Gastroesophageal sphincter (tissue), 4 donors: ENCODE data around the gene TSACC. TPM values are rescaled to one million over a fixed set of nuclear protein-coding genes. Genes with fewer than 3 reads are reported as not detected.

Source experiments
- ATAC-seq: fragments of 150-250 bp; one replicate; pipeline ENCODE4 v1.9.1; 2016; ENCODE audit warnings: mild to moderate bottlenecking, moderate library complexity
- H3K27ac ChIP-seq, 4 donors: fragments of 200-600 bp; sonication (generic) in 3 of 4; 1 replicate in 3 of 4; 2 replicates in 1 of 4; pipeline ENCODE4 v1.5.1; 2016 to 2019
- H3K27me3 ChIP-seq: fragments of 200-600 bp; sonication (generic); one replicate; pipeline ENCODE4 v1.5.1; 2019
- H3K36me3 ChIP-seq, 2 donors: fragments of 200-600 bp; sonication (generic); one replicate each; pipeline ENCODE4 v1.5.1; 2019; ENCODE audit warnings: control low read depth in 1 of 2
- H3K4me1 ChIP-seq, 3 donors: fragments of 200-600 bp; sonication (generic); 1 replicate in 2 of 3; 2 replicates in 1 of 3; pipeline ENCODE4 v1.5.1; 2016 to 2019; ENCODE audit warnings: control low read depth in 2 of 3
- H3K4me3 ChIP-seq, 2 donors: fragments of 200-600 bp; sonication (generic); one replicate each; pipeline ENCODE4 v1.5.1; 2019; ENCODE audit warnings: mild to moderate bottlenecking in 1 of 2, moderate library complexity in 1 of 2
- H3K9me3 ChIP-seq, 3 donors: fragments of 200-600 bp; sonication (generic); one replicate each; pipeline ENCODE4 v1.5.1; 2017 to 2019; ENCODE audit warnings: control low read depth in 2 of 3
- EP300 ChIP-seq: sonication (generic); formaldehyde crosslinking; IDR thresholded peaks from one replicate; pipeline ENCODE4 v1.6.1; 2017; ENCODE audit warnings: antibody characterized with exemption, mild to moderate bottlenecking
- POLR2A ChIP-seq, 2 donors: fragments of 450-650 bp; IDR thresholded peaks; one replicate each; pipeline ENCODE4 v1.6.1; 2017; ENCODE audit warnings: antibody characterized with exemption in 2 of 2, mild to moderate bottlenecking in 2 of 2, moderate library complexity in 1 of 2
- POLR2AphosphoS5 ChIP-seq: sonication (generic); formaldehyde crosslinking; IDR thresholded peaks from one replicate; pipeline ENCODE4 v1.6.1; 2017; ENCODE audit warnings: antibody characterized with exemption
- WGBS, 2 donors: methylation state at CpG; one replicate each; pipeline ENCODE4 v1.1.5; 2018; ENCODE audit warnings: low coverage in 1 of 2; 5-methylcytosine and 5-hydroxymethylcytosine counted together
- total RNA-seq, 4 donors: library from RNA; depleted of rRNA; stranded (reverse); fragments of >200 nt; gene quantifications; one replicate each; pipeline ENCODE4 v1.1.0, GENCODE V29; 2016
- TF ChIP-seq, protein P1 (sequence below), 4 experiments: fragments of 200-600 bp in 2 of 4; fragments of 450-650 bp in 2 of 4; sonication (generic) in 1 of 4; IDR thresholded peaks; one replicate each; pipeline ENCODE4 v1.5.1; 2017 to 2019; ENCODE audit warnings: antibody characterized with exemption in 4 of 4, mild to moderate bottlenecking in 2 of 4, moderate library complexity in 2 of 4

The TSACC gene
- total RNA-seq, 4 donors from 2014 or later: not detected

DNA sequence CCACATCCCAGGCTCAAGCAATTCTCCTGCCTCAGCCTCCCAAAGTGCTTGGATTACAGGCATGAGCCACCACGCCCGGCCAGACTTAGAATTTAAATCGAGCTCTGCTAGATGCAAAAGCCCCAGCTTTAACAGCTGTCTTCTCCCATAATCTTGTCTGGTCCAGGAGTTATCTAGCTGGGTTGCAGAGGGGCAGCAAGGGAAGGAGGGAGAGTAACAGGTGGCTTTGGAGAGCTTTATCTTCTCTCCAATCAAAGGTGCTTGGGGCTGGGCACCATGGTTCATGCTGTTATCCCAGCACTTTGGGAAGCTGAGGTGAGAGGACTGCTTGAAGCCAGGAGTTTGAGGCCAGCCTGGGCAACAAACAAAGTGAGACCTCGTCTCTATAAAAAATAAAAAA is 34.5 kb downstream of the TSACC start:
- H3K4me3 ChIP-seq: no peak overlapping the region
- peaks cover 79% of the 10 kb centered on the region for H3K27me3 ChIP-seq
- no peaks in the 10 kb centered on the region for H3K9me3 ChIP-seq
- TF ChIP-seq EP300: no peak
- no peak for TF ChIP-seq POLR2AphosphoS5
- TF ChIP-seq POLR2A (IDR thresholded peaks at IDR 0.05): no peak
- TF ChIP-seq, protein P1, sequence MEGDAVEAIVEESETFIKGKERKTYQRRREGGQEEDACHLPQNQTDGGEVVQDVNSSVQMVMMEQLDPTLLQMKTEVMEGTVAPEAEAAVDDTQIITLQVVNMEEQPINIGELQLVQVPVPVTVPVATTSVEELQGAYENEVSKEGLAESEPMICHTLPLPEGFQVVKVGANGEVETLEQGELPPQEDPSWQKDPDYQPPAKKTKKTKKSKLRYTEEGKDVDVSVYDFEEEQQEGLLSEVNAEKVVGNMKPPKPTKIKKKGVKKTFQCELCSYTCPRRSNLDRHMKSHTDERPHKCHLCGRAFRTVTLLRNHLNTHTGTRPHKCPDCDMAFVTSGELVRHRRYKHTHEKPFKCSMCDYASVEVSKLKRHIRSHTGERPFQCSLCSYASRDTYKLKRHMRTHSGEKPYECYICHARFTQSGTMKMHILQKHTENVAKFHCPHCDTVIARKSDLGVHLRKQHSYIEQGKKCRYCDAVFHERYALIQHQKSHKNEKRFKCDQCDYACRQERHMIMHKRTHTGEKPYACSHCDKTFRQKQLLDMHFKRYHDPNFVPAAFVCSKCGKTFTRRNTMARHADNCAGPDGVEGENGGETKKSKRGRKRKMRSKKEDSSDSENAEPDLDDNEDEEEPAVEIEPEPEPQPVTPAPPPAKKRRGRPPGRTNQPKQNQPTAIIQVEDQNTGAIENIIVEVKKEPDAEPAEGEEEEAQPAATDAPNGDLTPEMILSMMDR (IDR thresholded peaks at IDR 0.05): no peak
- ATAC-seq: no peak
- peaks cover 0 to 9% (median 0%) of the 10 kb centered on the region in 3 donors for H3K4me1 ChIP-seq
- H3K27ac ChIP-seq: no peak overlapping the region
- WGBS, 2 donors: 53 to 60% methylated on average over 1 to 4 of the region's 4 CpGs
- H3K36me3 ChIP-seq: no peaks in the 10 kb centered on the region

DNA sequence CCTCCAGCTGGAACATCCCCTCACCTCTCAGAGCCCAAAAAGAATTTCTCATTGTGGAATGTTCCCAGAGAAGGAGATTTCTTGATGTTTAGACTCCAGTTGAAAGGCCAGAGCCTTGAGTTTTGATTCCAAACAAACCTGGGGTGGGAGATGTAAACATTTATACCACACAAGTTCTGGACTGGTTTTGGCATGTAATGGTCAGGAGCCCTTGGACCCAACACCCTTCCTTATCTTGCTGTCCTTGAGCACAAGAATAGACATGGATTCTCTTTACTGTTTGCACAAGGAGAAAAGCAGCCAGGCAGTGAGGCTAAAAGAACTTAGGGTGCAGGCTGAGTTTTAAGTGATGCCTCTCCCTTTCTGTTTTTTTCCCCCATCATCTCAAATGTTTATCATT is 35.2 kb downstream of the TSACC start:
- Histone ChIP-seq H3K9me3 (no peaks in the 10 kb centered on the region), H3K4me1 (peaks cover 0 to 9% (median 0%) of the 10 kb centered on the region in 3 donors), H3K27me3 (peaks cover 73% of the 10 kb centered on the region), H3K4me3 (no peak overlapping the region), H3K36me3 (no peaks in the 10 kb centered on the region), H3K27ac (no peak overlapping the region)
- no peak for TF ChIP-seq EP300
- TF ChIP-seq, protein P1 (IDR thresholded peaks at IDR 0.05): no peak
- TF ChIP-seq POLR2AphosphoS5: no peak
- no peak for TF ChIP-seq POLR2A (IDR thresholded peaks at IDR 0.05)
- no peak for ATAC-seq

DNA sequence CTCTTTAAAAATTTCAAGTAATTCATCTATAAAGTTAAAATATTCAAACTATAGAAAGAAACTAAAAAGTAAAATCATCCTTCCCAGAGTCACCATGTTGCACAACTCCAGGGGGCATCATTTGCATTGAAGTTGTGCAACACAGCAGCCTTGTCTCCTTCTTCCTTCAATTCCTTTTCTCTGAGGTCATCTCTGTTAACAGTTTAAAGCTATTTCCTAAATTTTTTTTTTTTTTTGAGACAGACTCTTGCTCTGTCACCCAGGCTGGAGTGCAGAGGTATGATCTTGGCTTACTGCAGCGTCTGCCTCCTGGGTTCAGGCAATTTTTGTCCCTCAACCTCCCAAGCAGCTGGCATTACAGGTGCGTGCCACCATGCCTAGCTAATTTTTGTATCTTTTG is 37.8 kb downstream of the TSACC start:
- no peaks in the 10 kb centered on the region for H3K4me1 ChIP-seq
- H3K27ac ChIP-seq: no peak overlapping the region
- TF ChIP-seq EP300 (no peak), POLR2AphosphoS5 (no peak), POLR2A (IDR thresholded peaks at IDR 0.05) (no peak)
- TF ChIP-seq, protein P1 (IDR thresholded peaks at IDR 0.05): no peak
- no peak for ATAC-seq
- WGBS, 2 donors: no CpG with 5 or more reads among the region's 2 CpGs
- H3K9me3 ChIP-seq: no peaks in the 10 kb centered on the region
- no peak overlapping the region for H3K4me3 ChIP-seq
- peaks cover 47% of the 10 kb centered on the region for H3K27me3 ChIP-seq
- no peaks in the 10 kb centered on the region for H3K36me3 ChIP-seq

DNA sequence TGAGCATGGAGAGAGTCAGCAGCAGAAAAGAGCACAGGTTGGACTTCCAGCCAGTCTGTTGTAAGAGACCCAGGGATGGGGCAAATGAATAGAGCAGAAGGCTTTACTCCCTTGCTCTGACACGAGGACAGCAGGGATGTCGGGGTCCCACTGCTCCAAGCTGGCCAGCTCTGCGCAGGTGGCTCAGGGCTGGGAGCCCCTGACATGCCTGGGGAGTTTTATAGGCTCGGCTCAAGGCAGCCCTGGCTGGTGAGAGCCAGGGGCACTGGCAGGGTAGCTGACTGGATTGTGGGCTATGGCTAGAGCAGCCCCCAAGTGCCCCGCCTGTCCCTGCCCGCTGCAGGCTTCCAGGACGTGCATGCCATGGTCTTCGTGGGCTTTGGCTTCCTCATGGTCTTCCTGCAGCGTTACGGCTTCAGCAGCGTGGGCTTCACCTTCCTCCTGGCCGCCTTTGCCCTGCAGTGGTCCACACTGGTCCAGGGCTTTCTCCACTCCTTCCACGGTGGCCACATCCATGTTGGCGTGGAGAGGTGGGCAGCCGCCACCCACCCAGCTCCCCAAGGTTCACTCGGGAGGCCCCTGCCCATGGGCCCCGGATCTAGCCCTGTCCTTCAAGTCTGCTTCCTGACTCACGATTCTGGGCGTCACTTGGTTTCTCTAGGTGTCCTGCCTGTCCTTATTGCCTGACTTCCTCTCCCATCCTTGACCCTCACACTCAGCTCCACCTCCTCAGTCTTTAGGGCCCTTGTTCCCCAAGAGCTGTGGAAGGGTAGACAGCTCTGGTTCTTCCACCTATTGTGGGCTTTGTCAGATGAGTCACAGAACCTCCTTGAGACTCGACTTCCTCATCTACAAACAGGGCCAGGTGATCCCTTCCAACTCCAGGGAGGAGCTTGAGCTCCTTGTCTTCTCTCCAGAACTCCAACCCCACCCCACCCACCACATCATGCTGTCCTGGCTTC is 38.9 kb downstream of the TSACC start:
- no peak for TF ChIP-seq EP300
- TF ChIP-seq POLR2AphosphoS5: no peak
- TF ChIP-seq, protein P1 (IDR thresholded peaks at IDR 0.05): no peak
- no peak for TF ChIP-seq POLR2A (IDR thresholded peaks at IDR 0.05)
- no peaks in the 10 kb centered on the region for H3K4me1 ChIP-seq
- peaks cover 36% of the 10 kb centered on the region for H3K27me3 ChIP-seq
- WGBS, 2 donors: 79% methylated on average over 11 of the region's 20 CpGs; no CpG with 5 or more reads in 1 of the 2 donors
- no peak for ATAC-seq
- no peaks in the 10 kb centered on the region for H3K9me3 ChIP-seq
- H3K4me3 ChIP-seq: no peak overlapping the region
- no peak overlapping the region for H3K27ac ChIP-seq
- H3K36me3 ChIP-seq: no peaks in the 10 kb centered on the region

DNA sequence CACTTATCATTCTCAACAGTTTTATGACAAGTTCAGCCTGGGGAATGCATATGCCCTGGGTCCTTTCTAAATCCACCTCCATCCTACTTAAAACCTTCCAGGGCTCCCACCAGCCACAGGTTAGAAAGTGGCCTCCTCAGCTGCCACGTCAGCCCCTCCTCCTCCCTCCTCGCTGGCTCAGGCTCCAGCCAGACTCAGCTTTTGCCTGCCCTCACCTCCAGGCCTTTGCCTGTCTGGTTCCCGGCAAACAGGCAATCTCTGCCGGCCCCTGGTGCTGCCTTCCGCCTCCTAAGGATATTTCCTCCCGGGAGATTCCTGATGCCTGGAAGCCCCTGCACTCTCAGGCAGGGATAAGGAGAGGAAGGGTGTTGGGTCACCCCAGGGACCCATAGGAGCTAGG is 40.2 kb downstream of the TSACC start:
- Histone ChIP-seq H3K9me3 (no peaks in the 10 kb centered on the region), H3K27me3 (peaks cover 25% of the 10 kb centered on the region), H3K4me3 (no peak overlapping the region), H3K27ac (no peak overlapping the region), H3K36me3 (no peaks in the 10 kb centered on the region), H3K4me1 (no peaks in the 10 kb centered on the region)
- TF ChIP-seq EP300: no peak
- TF ChIP-seq POLR2AphosphoS5: no peak
- no peak for TF ChIP-seq POLR2A (IDR thresholded peaks at IDR 0.05)
- TF ChIP-seq, protein P1 (IDR thresholded peaks at IDR 0.05): no peak
- 60 to 80% methylated on average over 1 to 6 of the region's 6 CpGs for WGBS, 2 donors
- ATAC-seq: no peak
